ENCODE results near the gene SCGN.

GRCh38 chr6:25637960-25638434 is 14.0 kb upstream of the SCGN start:
- TF ChIP-seq POLR2AphosphoS5 (IDR thresholded peaks at IDR 0.05; ENCODE audit: low read depth, low read length) (no peak), POLR2A (IDR thresholded peaks at IDR 0.05; ENCODE audit: low read depth, low read length) (no peak)

Data from GM12891 (cell line).